GM12892 (cell line): ENCODE measurements around the gene FAM222A.

ENCODE experiments used
- POLR2A ChIP-seq: IDR thresholded peaks from 2 replicates; pipeline ENCODE4 v1.6.1; 2011; ENCODE audit warnings: low read depth, low read length, control low read depth
- POLR2AphosphoS5 ChIP-seq: IDR thresholded peaks from 2 replicates; pipeline ENCODE4 v1.6.1; 2011; ENCODE audit warnings: low read depth, low read length, control low read depth
- TAF1 ChIP-seq: IDR thresholded peaks from 2 replicates; pipeline ENCODE4 v1.6.1; 2011; ENCODE audit warnings: low read depth, mild to moderate bottlenecking, control low read depth, low read length, borderline replicate concordance

DNA sequence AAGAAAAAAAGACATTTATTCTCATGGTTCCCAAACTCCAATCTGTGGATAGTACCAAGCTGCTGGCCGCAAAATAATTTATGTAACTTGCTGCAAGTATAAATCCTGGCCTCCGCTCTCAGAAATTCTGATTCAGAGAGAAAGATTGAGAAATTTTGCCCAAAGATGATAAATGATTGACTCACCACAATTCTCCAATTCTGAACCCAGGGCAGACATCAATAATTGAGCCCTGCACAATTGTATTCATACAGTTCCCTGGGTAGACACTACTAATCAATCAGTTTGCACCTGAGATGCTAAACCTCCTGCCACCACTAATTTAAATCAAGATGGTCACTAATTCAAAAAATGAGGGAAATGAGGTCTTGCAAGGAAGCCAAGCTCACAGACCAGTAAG, 81.4 kb downstream of the FAM222A start:
- TF ChIP-seq POLR2AphosphoS5: no peak
- TF ChIP-seq POLR2A: no peak
- no peak for TF ChIP-seq TAF1
